ENCODE data around the gene PTPRM. TPM values are rescaled to one million over a fixed set of nuclear protein-coding genes. Genes with fewer than 3 reads are reported as not detected.
A peak's percentile ranks its signal among the peaks of the same experiment; 100 is the strongest.

The PTPRM gene
- total RNA-seq, 1 donor from 2014 or later: 42.1 TPM

- Histone ChIP-seq H3K4me3 (ENCODE audit: low read depth, low read length) (no peak overlapping the region), H3K36me3 (ENCODE audit: control insufficient read depth, insufficient read depth, low read length) (no peaks in the 10 kb centered on the region), H3K27me3 (ENCODE audit: control insufficient read depth, insufficient read depth, low read length) (no peaks in the 10 kb centered on the region)
- TF ChIP-seq CTCF (IDR thresholded peaks at IDR 0.05; ENCODE audit: insufficient read depth, low read length, severe bottlenecking): no peak
- FAIRE-seq (no peak), DNase-seq (ENCODE audit: low read depth) (peak; percentile 47)
Observed at GRCh38 chr18:7908681-7909299, 341.7 kb downstream of the PTPRM start.

- no peak overlapping the region for H3K4me3 ChIP-seq (ENCODE audit: low read depth, low read length)
- FAIRE-seq: no peak
- no peak for TF ChIP-seq CTCF (IDR thresholded peaks at IDR 0.05; ENCODE audit: insufficient read depth, low read length, severe bottlenecking)
Observed at GRCh38 chr18:7914834-7915670, 347.9 kb downstream of the PTPRM start.

GRCh38 chr18:7918701-7919100 lies 351.6 kb downstream of the PTPRM start:
- no peak for DNase-seq (ENCODE audit: low read depth)
- no peak overlapping the region for H3K4me3 ChIP-seq (ENCODE audit: low read depth, low read length)
- no peaks in the 10 kb centered on the region for H3K36me3 ChIP-seq (ENCODE audit: control insufficient read depth, insufficient read depth, low read length)
- H3K27me3 ChIP-seq (ENCODE audit: control insufficient read depth, insufficient read depth, low read length): no peaks in the 10 kb centered on the region
- no peak for FAIRE-seq
- no peak for TF ChIP-seq CTCF (IDR thresholded peaks at IDR 0.05; ENCODE audit: insufficient read depth, low read length, severe bottlenecking)

More at GRCh38 chr18:7914834-7915670, 347.9 kb downstream of the PTPRM start:
- Histone ChIP-seq H3K36me3 (ENCODE audit: control insufficient read depth, insufficient read depth, low read length) (no peaks in the 10 kb centered on the region), H3K27me3 (ENCODE audit: control insufficient read depth, insufficient read depth, low read length) (no peaks in the 10 kb centered on the region)
- no peak for DNase-seq (ENCODE audit: low read depth)

GRCh38 chr18:7919565-7919964 lies 352.4 kb downstream of the PTPRM start:
- no peak overlapping the region for H3K4me3 ChIP-seq (ENCODE audit: low read depth, low read length)
- DNase-seq (ENCODE audit: low read depth): no peak
- FAIRE-seq: no peak
- TF ChIP-seq CTCF (IDR thresholded peaks at IDR 0.05; ENCODE audit: insufficient read depth, low read length, severe bottlenecking): no peak
- no peaks in the 10 kb centered on the region for H3K27me3 ChIP-seq (ENCODE audit: control insufficient read depth, insufficient read depth, low read length)
- H3K36me3 ChIP-seq (ENCODE audit: control insufficient read depth, insufficient read depth, low read length): no peaks in the 10 kb centered on the region

GRCh38 chr18:7921938-7922587 lies 354.9 kb downstream of the PTPRM start:
- Histone ChIP-seq H3K27me3 (ENCODE audit: control insufficient read depth, insufficient read depth, low read length) (no peaks in the 10 kb centered on the region), H3K36me3 (ENCODE audit: control insufficient read depth, insufficient read depth, low read length) (no peaks in the 10 kb centered on the region), H3K4me3 (ENCODE audit: low read depth, low read length) (no peak overlapping the region)
- DNase-seq (ENCODE audit: low read depth) (peak; percentile 90), FAIRE-seq (no peak)
- TF ChIP-seq CTCF (IDR thresholded peaks at IDR 0.05; ENCODE audit: insufficient read depth, low read length, severe bottlenecking): no peak

Measured in bronchial epithelial cell (primary cell).